Astrocyte (in vitro differentiated cells and primary cell): ENCODE measurements around the gene ASCL2. TPM values are rescaled to one million over a fixed set of nuclear protein-coding genes. Genes with fewer than 3 reads are reported as not detected.

Experiments
- DNase-seq: peaks from one replicate; pipeline ENCODE4 v3.0.0-alpha.2; 2010; ENCODE audit warnings: low read depth
- FAIRE-seq: peaks from 2 replicates; lab custom pipeline; 2011; peaks lifted over from hg19 to GRCh38; lab: Jason Lieb, UNC
- H2AFZ ChIP-seq: 2 replicates; pipeline ENCODE4 v1.6.0; 2012; ENCODE audit warnings: low read depth, low read length, inconsistent platforms
- H3K27ac ChIP-seq: 2 replicates; pipeline ENCODE4 v1.5.1; 2011; ENCODE audit warnings: low read depth, low read length, inconsistent platforms
- H3K27me3 ChIP-seq: 2 replicates; pipeline ENCODE4 v1.6.0; 2011; ENCODE audit warnings: low read length, inconsistent platforms; ENCODE audit not compliant: insufficient read depth
- H3K36me3 ChIP-seq: 2 replicates; pipeline ENCODE4 v1.5.1; 2011; ENCODE audit warnings: low read length, inconsistent platforms; ENCODE audit not compliant: insufficient read depth
- H3K4me1 ChIP-seq: 2 replicates; pipeline ENCODE4 v1.5.1; 2011; ENCODE audit warnings: low read length, inconsistent platforms; ENCODE audit not compliant: insufficient read depth
- H3K4me2 ChIP-seq: 2 replicates; pipeline ENCODE4 v1.6.0; 2012; ENCODE audit warnings: low read length, inconsistent platforms
- H3K4me3 ChIP-seq: 2 replicates; pipeline ENCODE4 v1.5.1; 2011; ENCODE audit warnings: low read depth, mild to moderate bottlenecking, low read length, inconsistent platforms; ENCODE audit not compliant: insufficient read depth
- H3K79me2 ChIP-seq: 2 replicates; pipeline ENCODE4 v1.6.0; 2012; ENCODE audit warnings: mild to moderate bottlenecking, low read length, inconsistent platforms; ENCODE audit not compliant: insufficient read depth
- H3K9ac ChIP-seq: 2 replicates; pipeline ENCODE4 v1.6.0; 2012; ENCODE audit warnings: mild to moderate bottlenecking, low read length, inconsistent platforms
- H3K9me3 ChIP-seq: 2 replicates; pipeline ENCODE4 v1.5.1; 2012; ENCODE audit warnings: low read depth, mild to moderate bottlenecking, low read length, inconsistent platforms; ENCODE audit not compliant: insufficient read depth
- H4K20me1 ChIP-seq: 2 replicates; pipeline ENCODE4 v1.6.0; 2012; ENCODE audit warnings: low read length, inconsistent platforms; ENCODE audit not compliant: insufficient read depth
- H3K27ac Mint-ChIP-seq: one replicate; pipeline ENCODE4 v1.8.0; 2021; ENCODE audit warnings: mild to moderate bottlenecking, mixed read lengths; ENCODE audit not compliant: unreplicated experiment
- H3K27me3 Mint-ChIP-seq: one replicate; pipeline ENCODE4 v1.8.0; 2021; ENCODE audit warnings: low read depth, mixed read lengths; ENCODE audit not compliant: unreplicated experiment
- H3K36me3 Mint-ChIP-seq: one replicate; pipeline ENCODE4 v1.8.0; 2021; ENCODE audit warnings: low read depth, mixed read lengths; ENCODE audit not compliant: unreplicated experiment
- H3K4me1 Mint-ChIP-seq: one replicate; pipeline ENCODE4 v1.8.0; 2021; ENCODE audit warnings: low read depth, mixed read lengths; ENCODE audit not compliant: unreplicated experiment
- H3K4me3 Mint-ChIP-seq: one replicate; pipeline ENCODE4 v1.8.0; 2021; ENCODE audit warnings: mild to moderate bottlenecking, moderate library complexity, mixed read lengths; ENCODE audit not compliant: unreplicated experiment
- H3K9me3 Mint-ChIP-seq: one replicate; pipeline ENCODE4 v1.8.0; 2021; ENCODE audit warnings: mild to moderate bottlenecking, mixed read lengths; ENCODE audit not compliant: unreplicated experiment
- EZH2 ChIP-seq: IDR thresholded peaks from 2 replicates; pipeline ENCODE4 v1.6.1; 2012; ENCODE audit warnings: mild to moderate bottlenecking, low read length, inconsistent platforms; ENCODE audit not compliant: insufficient read depth
- total RNA-seq: library from RNA; stranded (reverse); gene quantifications from 2 replicates; pipeline ENCODE4 v1.2.1, GENCODE V29; 2021
- TF ChIP-seq, protein P1 (sequence below): IDR thresholded peaks from 2 replicates; pipeline ENCODE4 v1.5.1; 2011; ENCODE audit warnings: low read depth, mild to moderate bottlenecking, inconsistent platforms, low read length, moderate library complexity; ENCODE audit not compliant: insufficient read depth

ASCL2 gene
- total RNA-seq, 1 donor from 2014 or later = not detected

DNA sequence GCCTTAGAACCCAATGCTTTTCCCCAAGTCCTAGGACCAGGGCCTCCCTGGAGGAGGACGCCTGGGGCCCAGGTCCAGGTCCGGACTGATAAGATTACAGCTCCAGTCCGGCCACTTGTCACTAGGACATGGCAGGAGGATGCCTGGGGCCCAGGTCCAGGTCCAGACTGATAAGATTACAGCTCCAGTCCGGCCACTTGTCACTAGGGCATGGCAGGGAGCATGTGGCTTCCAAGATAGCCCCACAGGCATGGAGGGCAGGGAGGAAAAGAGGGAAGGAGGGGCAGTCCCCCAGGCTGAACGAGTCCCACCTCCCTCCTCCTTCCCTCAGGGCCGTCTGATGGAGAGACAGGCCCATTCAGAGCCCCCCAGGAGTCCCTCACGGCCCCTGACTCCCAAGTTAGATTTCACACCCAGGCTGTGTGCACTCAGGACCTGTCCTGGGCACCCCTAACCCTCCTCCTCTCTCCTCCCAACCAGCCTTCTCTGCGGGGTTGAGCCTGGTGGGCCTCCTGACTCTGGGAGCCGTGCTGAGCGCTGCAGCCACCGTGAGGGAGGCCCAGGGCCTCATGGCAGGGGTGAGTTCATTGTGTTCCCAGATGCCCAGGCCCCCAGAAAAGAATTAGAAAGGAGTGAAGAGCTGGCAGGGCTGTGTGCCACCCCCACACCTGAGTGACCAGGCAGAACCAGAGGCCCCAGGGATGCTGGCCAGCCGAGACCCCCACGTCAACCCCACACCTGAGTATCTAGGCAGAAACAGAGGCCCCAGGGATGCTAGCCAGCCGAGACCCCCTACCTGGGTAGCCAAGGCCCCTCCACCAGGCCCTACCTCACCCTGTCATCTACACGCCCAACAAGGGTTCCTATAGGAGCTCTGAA lies 33.5 kb upstream of the ASCL2 start:
- Histone ChIP-seq H3K36me3 (no peaks in the 10 kb centered on the region), H4K20me1 (no peaks in the 10 kb centered on the region), H3K4me3 (no peak overlapping the region), H3K9ac (no peak overlapping the region), H3K4me2 (no peak overlapping the region), H3K79me2 (no peaks in the 10 kb centered on the region), H2AFZ (no peak overlapping the region), H3K27me3 (no peaks in the 10 kb centered on the region), H3K27ac (no peak overlapping the region), H3K4me1 (peaks cover 11% of the 10 kb centered on the region), H3K9me3 (no peaks in the 10 kb centered on the region)
- TF ChIP-seq, protein P1, sequence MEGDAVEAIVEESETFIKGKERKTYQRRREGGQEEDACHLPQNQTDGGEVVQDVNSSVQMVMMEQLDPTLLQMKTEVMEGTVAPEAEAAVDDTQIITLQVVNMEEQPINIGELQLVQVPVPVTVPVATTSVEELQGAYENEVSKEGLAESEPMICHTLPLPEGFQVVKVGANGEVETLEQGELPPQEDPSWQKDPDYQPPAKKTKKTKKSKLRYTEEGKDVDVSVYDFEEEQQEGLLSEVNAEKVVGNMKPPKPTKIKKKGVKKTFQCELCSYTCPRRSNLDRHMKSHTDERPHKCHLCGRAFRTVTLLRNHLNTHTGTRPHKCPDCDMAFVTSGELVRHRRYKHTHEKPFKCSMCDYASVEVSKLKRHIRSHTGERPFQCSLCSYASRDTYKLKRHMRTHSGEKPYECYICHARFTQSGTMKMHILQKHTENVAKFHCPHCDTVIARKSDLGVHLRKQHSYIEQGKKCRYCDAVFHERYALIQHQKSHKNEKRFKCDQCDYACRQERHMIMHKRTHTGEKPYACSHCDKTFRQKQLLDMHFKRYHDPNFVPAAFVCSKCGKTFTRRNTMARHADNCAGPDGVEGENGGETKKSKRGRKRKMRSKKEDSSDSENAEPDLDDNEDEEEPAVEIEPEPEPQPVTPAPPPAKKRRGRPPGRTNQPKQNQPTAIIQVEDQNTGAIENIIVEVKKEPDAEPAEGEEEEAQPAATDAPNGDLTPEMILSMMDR = no peak
- no peak for TF ChIP-seq EZH2
- no peak overlapping the region for H3K27ac Mint-ChIP-seq
- FAIRE-seq (no peak), DNase-seq (no peak)
- H3K4me3 Mint-ChIP-seq = no peak overlapping the region
- peaks cover 2% of the 10 kb centered on the region for H3K27me3 Mint-ChIP-seq
- peaks cover 9% of the 10 kb centered on the region for H3K4me1 Mint-ChIP-seq
- H3K36me3 Mint-ChIP-seq = no peaks in the 10 kb centered on the region
- no peaks in the 10 kb centered on the region for H3K9me3 Mint-ChIP-seq

DNA sequence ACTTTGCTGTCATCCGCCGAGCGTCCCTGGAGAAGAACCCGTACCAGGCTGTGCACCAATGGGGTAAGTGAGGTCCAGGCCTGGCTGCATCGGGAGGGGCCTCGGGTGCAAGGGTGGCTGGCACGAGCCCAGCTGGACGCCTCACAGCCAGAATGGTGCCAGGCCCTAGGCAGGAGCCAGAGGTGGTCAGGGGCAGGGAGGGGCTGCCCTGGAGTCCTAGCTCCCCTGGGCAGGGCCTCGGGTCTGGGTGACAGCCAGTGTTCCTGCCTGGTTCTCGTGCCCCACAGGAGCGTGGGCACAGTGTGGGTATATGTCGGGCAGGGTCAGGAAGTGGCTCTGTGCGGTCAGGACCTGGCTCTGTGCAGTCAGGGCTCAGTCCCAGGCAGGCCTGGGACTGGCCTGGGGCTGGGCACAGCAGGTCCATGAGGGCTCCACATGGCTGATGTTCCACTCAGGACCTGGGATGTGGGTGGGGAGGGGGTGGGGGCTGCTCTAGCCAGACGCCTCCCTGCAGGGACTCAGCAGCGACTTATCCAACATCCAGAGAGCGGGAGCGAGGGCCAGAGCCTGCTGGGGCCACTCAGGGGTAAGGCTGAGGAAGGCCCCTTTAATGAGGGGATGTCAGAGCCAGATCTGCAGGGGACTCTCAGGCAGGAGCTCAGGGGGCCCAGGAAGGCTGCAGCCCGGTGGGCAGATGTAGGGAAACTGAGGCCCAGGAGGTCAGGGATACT lies 32.7 kb upstream of the ASCL2 start:
- Mint-ChIP-seq H3K9me3 (no peaks in the 10 kb centered on the region), H3K27me3 (peaks cover 3% of the 10 kb centered on the region), H3K4me3 (no peak overlapping the region), H3K27ac (no peak overlapping the region), H3K36me3 (no peaks in the 10 kb centered on the region), H3K4me1 (peaks cover 9% of the 10 kb centered on the region)
- Histone ChIP-seq H3K4me3 (no peak overlapping the region), H3K4me1 (peaks cover 11% of the 10 kb centered on the region), H3K27me3 (peaks cover 2% of the 10 kb centered on the region), H4K20me1 (no peaks in the 10 kb centered on the region), H3K4me2 (no peak overlapping the region), H3K9ac (no peak overlapping the region), H3K79me2 (no peaks in the 10 kb centered on the region), H2AFZ (no peak overlapping the region), H3K36me3 (no peaks in the 10 kb centered on the region), H3K9me3 (no peaks in the 10 kb centered on the region), H3K27ac (no peak overlapping the region)
- TF ChIP-seq, protein P1 = no peak
- no peak for TF ChIP-seq EZH2
- FAIRE-seq = no peak
- no peak for DNase-seq
